ENCODE data around the gene NAGPA. TPM values are rescaled to one million over a fixed set of nuclear protein-coding genes. Genes with fewer than 3 reads are reported as not detected.

NAGPA gene
- total RNA-seq, 1 donor from 2014 or later, result 6.6 TPM

DNA sequence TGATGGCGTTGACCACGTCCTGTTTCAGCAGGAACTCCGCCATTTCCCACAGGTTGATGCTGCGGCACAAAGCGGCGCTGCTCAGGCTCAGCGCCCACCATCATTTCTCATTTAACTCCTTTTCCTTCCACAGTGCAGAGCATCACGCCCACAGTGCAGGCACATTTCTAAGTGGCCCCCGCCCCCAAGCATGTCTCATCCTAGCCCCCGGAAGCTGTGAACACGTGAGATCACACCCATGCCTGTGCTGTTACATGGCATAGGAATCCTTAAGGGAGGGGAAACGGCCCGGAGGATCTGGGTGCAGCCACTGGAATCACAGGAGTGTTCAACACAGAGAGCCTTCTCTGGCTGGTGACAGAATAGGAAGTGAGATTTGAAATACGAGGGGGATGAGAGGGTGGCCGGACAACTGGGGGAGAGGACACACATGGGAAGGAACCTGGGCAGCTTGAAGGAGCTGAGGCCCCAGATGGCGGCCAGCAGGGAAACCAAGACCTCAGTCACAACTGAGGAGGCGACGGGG is 4.7 kb downstream of the NAGPA start:
- peaks cover 27% of the 10 kb centered on the region for H3K4me1 ChIP-seq
- no peaks in the 10 kb centered on the region for H3K9me3 ChIP-seq (replicated peaks)
- no peak overlapping the region for H3K4me3 ChIP-seq
- peaks cover 22% of the 10 kb centered on the region for H3K36me3 ChIP-seq
- no peak for DNase-seq
- intact Hi-C loops (cut with micrococcal nuclease), result no loop called here
- H3K27me3 ChIP-seq (ENCODE audit: low read depth), result no peaks in the 10 kb centered on the region
- H3K27ac ChIP-seq (replicated peaks), result no peak overlapping the region
- TF ChIP-seq, protein P1, sequence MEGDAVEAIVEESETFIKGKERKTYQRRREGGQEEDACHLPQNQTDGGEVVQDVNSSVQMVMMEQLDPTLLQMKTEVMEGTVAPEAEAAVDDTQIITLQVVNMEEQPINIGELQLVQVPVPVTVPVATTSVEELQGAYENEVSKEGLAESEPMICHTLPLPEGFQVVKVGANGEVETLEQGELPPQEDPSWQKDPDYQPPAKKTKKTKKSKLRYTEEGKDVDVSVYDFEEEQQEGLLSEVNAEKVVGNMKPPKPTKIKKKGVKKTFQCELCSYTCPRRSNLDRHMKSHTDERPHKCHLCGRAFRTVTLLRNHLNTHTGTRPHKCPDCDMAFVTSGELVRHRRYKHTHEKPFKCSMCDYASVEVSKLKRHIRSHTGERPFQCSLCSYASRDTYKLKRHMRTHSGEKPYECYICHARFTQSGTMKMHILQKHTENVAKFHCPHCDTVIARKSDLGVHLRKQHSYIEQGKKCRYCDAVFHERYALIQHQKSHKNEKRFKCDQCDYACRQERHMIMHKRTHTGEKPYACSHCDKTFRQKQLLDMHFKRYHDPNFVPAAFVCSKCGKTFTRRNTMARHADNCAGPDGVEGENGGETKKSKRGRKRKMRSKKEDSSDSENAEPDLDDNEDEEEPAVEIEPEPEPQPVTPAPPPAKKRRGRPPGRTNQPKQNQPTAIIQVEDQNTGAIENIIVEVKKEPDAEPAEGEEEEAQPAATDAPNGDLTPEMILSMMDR (IDR thresholded peaks at IDR 0.05; ENCODE audit: borderline replicate concordance), result no peak

DNA sequence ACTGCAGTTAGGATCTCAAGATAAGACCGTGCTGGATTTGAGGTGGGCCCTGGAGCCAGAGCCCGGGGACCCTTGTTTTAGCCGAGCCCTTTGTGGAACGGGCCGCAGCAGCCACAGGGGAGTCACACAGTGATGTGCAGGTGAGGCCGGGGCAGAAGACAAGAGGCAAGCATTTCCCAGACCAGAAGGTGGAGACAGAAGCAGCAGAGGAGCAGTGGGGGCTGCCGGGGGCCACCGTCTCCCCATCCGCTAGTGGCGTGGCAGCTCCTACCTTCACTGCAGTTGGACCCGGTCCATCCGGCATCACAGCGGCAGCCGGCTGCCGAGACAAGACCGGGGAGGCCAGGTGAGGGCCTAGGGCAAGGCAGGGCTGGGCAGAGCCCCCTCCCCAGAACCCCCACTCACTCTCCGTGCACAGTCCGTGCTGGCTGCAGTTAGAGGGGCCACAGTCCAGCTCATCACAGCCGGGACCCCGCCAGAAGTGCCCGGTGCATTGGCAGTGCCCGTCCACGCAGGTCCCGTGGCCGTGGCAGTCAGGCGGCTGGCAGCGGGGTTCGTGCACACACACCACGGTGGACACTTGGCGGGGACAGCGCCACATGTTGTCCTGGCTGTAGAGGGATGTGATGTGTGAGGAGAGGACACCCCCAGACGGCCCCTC is 6.0 kb downstream of the NAGPA start:
- TF ChIP-seq, protein P1 (IDR thresholded peaks at IDR 0.05; ENCODE audit: borderline replicate concordance), result no peak
- Histone ChIP-seq H3K9me3 (replicated peaks) (no peaks in the 10 kb centered on the region), H3K4me1 (peaks cover 14% of the 10 kb centered on the region), H3K36me3 (peaks cover 22% of the 10 kb centered on the region), H3K27me3 (ENCODE audit: low read depth) (no peaks in the 10 kb centered on the region), H3K4me3 (no peak overlapping the region), H3K27ac (replicated peaks) (no peak overlapping the region)
- intact Hi-C loops (cut with micrococcal nuclease), result no loop called here
- no peak for DNase-seq

DNA sequence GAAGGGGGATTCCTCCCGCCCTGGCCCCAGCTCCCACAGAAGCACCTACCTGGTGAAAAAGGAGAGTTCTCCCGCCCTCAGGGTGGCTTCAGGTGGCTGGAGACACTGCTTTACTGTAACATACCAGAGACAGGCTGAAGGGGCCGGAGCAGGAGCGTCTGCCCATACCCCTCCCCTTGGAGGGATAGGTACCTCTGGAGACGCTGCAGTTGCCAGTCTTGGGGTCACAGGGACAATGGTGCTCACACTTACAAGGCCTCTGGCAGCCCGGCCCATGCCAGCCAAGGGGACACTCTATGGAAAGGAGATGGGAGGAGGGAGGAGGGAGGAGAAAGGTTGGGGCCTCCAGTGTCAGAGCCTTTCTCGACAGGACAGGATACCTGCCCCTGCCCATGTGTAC is 6.6 kb downstream of the NAGPA start:
- Histone ChIP-seq H3K27me3 (ENCODE audit: low read depth) (no peaks in the 10 kb centered on the region), H3K9me3 (replicated peaks) (no peaks in the 10 kb centered on the region), H3K27ac (replicated peaks) (no peak overlapping the region), H3K4me3 (no peak overlapping the region), H3K4me1 (peaks cover 10% of the 10 kb centered on the region), H3K36me3 (peaks cover 22% of the 10 kb centered on the region)
- DNase-seq, result no peak
- TF ChIP-seq, protein P1 (IDR thresholded peaks at IDR 0.05; ENCODE audit: borderline replicate concordance), result no peak
- intact Hi-C loops (cut with micrococcal nuclease), result no loop called here

DNA sequence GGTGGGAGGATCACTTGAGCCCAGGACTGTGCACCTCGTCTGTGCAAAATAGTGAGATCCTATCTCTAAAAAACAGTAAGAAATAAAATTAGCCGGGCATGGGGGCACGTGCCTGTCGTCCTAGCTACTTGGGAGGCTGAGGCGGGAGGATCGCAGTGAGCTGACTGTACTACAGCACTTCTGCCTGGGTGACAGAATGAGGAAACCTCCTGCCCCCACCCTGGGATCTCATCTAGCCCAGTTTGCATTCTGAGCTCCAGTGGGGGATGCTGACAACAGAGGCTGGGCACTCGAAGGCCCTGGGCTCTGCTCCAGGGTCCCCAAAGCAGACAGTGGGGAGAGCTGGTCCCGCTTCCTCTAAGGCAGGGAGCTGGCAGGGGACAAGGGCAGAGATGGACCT is 7.1 kb downstream of the NAGPA start:
- TF ChIP-seq, protein P1 (IDR thresholded peaks at IDR 0.05; ENCODE audit: borderline replicate concordance), result no peak
- no peak for DNase-seq
- peaks cover 22% of the 10 kb centered on the region for H3K36me3 ChIP-seq

DNA sequence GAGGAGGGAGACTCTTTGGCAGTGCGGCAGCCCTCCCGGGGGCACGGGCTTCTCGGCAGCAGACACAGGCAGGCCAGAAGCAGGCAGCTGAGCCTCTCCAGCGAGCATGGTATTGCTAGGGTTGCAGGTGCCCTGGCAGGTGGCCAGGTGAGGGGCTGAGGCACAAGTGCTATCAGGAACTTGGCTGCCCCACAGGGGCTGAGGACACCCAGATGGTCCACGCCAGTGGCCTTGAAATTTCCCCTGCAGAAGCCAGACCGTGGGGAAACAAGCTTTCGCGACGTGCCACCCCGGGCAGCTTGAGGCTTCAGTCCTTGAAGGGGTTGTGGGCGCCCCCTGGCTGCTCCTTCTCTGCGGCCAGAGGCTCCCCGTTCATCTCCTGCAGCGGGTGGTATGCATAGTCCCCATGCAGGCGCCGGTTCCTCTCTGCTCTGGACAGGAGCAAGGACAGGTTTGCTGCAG is 8.5 kb downstream of the NAGPA start:
- H3K27me3 ChIP-seq (ENCODE audit: low read depth), result no peaks in the 10 kb centered on the region
- no peak overlapping the region for H3K4me3 ChIP-seq
- H3K4me1 ChIP-seq, result peaks cover 10% of the 10 kb centered on the region
- H3K27ac ChIP-seq (replicated peaks), result no peak overlapping the region
- H3K36me3 ChIP-seq, result peaks cover 21% of the 10 kb centered on the region
- peak; percentile 50 for DNase-seq
- intact Hi-C loops (cut with micrococcal nuclease), result no loop called here
- TF ChIP-seq, protein P1 (IDR thresholded peaks at IDR 0.05; ENCODE audit: borderline replicate concordance), result peak; percentile 52
- no peaks in the 10 kb centered on the region for H3K9me3 ChIP-seq (replicated peaks)

More for the DNA sequence above, 7.1 kb downstream of the NAGPA start:
- Histone ChIP-seq H3K4me3 (no peak overlapping the region), H3K27ac (replicated peaks) (no peak overlapping the region), H3K27me3 (ENCODE audit: low read depth) (no peaks in the 10 kb centered on the region), H3K9me3 (replicated peaks) (no peaks in the 10 kb centered on the region), H3K4me1 (peaks cover 10% of the 10 kb centered on the region)
- intact Hi-C loops (cut with micrococcal nuclease), result no loop called here
